Neural cell (in vitro differentiated cells): ENCODE data around the gene MRPS10. TPM values are rescaled to one million over a fixed set of nuclear protein-coding genes. Genes with fewer than 3 reads are reported as not detected.

Experiments
- H2AFZ ChIP-seq: fragments of 200-600, 300-800 bp; sonication (generic), shearing (Covaris generic); 2 replicates; pipeline ENCODE4 v1.6.0; 2014; ENCODE audit warnings: low read depth, mild to moderate bottlenecking, antibody characterized with exemption, low read length, moderate library complexity
- H3F3A ChIP-seq: fragments of 200-600 bp; shearing (Covaris generic); 2 replicates; pipeline ENCODE4 v1.6.1; 2016; ENCODE audit warnings: mild to moderate bottlenecking, moderate library complexity, mixed read lengths, antibody characterized with exemption, low read length; ENCODE audit not compliant: insufficient read depth, poor library complexity, severe bottlenecking
- H3K27ac ChIP-seq: fragments of 200-600, 300-800 bp; sonication (generic), shearing (Covaris generic); 2 replicates; pipeline ENCODE4 v1.5.1; 2014; ENCODE audit warnings: mild to moderate bottlenecking, low read length, moderate library complexity
- H3K27me3 ChIP-seq: fragments of 300-800, 200-600 bp; sonication (generic), shearing (Covaris generic); 2 replicates; pipeline ENCODE4 v1.6.0; 2014; ENCODE audit warnings: mild to moderate bottlenecking, low read depth, low read length, moderate library complexity; ENCODE audit not compliant: insufficient read depth
- H3K36me3 ChIP-seq: fragments of 300-800, 200-600 bp; sonication (generic), shearing (Covaris generic); 2 replicates; pipeline ENCODE4 v1.5.1; 2014; ENCODE audit warnings: mild to moderate bottlenecking, antibody characterized with exemption, low read length, moderate library complexity; ENCODE audit not compliant: insufficient read depth
- H3K4me2 ChIP-seq: fragments of 300-800, 200-600 bp; sonication (generic), shearing (Covaris generic); 2 replicates; pipeline ENCODE4 v1.6.0; 2014; ENCODE audit warnings: mild to moderate bottlenecking, low read length
- H3K4me3 ChIP-seq: fragments of 300-800, 200-600 bp; sonication (generic), shearing (Covaris generic); 2 replicates; pipeline ENCODE4 v1.5.1; 2014; ENCODE audit warnings: mild to moderate bottlenecking, low read length, moderate library complexity
- H3K79me2 ChIP-seq: fragments of 200-600 bp; shearing (Covaris generic); replicated peaks from 2 replicates; pipeline ENCODE4 v1.6.0; 2014; ENCODE audit warnings: mild to moderate bottlenecking, low read length, moderate library complexity; ENCODE audit not compliant: insufficient read depth
- H3K9ac ChIP-seq: fragments of 300-800, 200-600 bp; sonication (generic), shearing (Covaris generic); 2 replicates; pipeline ENCODE4 v1.6.1; 2016; ENCODE audit warnings: mild to moderate bottlenecking, low read length, mixed read lengths
- H3K9me2 ChIP-seq: fragments of 200-600 bp; shearing (Covaris generic); 2 replicates; pipeline ENCODE4 v1.6.1; 2016; ENCODE audit warnings: mild to moderate bottlenecking, low read length, mixed read lengths; ENCODE audit not compliant: insufficient read depth
- H3K9me3 ChIP-seq: fragments of 200-600, 300-800 bp; sonication (generic), shearing (Covaris generic); 2 replicates; pipeline ENCODE4 v1.6.1; 2016; ENCODE audit warnings: mild to moderate bottlenecking, mixed run types, low read length, moderate library complexity, mixed read lengths
- H4K20me1 ChIP-seq: fragments of 200-600 bp; shearing (Covaris generic); 2 replicates; pipeline ENCODE4 v1.6.1; 2016; ENCODE audit warnings: mild to moderate bottlenecking, mixed run types; ENCODE audit not compliant: insufficient read depth
- EP300 ChIP-seq: fragments of 450-650 bp; conservative IDR thresholded peaks from 2 replicates; pipeline ENCODE4 v1.6.1; 2014; ENCODE audit warnings: antibody characterized with exemption, mild to moderate bottlenecking, moderate library complexity; ENCODE audit not compliant: poor library complexity, severe bottlenecking
- EZH2 ChIP-seq: fragments of 200-600, 300-800 bp; shearing (Covaris generic), sonication (generic); IDR thresholded peaks from 2 replicates; pipeline ENCODE4 v1.6.1; 2014; ENCODE audit warnings: antibody characterized with exemption, low read length, borderline replicate concordance, mild to moderate bottlenecking; ENCODE audit not compliant: insufficient read depth, poor library complexity, severe bottlenecking
- MXI1 ChIP-seq: fragments of 450-650 bp; conservative IDR thresholded peaks from 2 replicates; pipeline ENCODE4 v1.6.1; 2014; ENCODE audit warnings: antibody characterized with exemption, mild to moderate bottlenecking; ENCODE audit not compliant: poor library complexity, severe bottlenecking
- POLR2AphosphoS5 ChIP-seq: IDR thresholded peaks from 2 replicates; pipeline ENCODE4 v1.6.1; 2012
- RAD21 ChIP-seq: fragments of 450-650 bp; conservative IDR thresholded peaks from 2 replicates; pipeline ENCODE4 v1.6.1; 2014; ENCODE audit warnings: antibody characterized with exemption, mild to moderate bottlenecking, moderate library complexity
- SMC3 ChIP-seq: fragments of 450-650 bp; conservative IDR thresholded peaks from 2 replicates; pipeline ENCODE4 v1.6.1; 2014; ENCODE audit warnings: antibody characterized with exemption, mild to moderate bottlenecking, moderate library complexity; ENCODE audit not compliant: poor library complexity
- TAF1 ChIP-seq: IDR thresholded peaks from 2 replicates; pipeline ENCODE4 v1.6.1; 2012; ENCODE audit warnings: low read depth
- polyA minus RNA-seq: library from RNA; depleted of rRNA, polyadenylated mRNA; stranded (reverse); fragments of >200 nt; gene quantifications from 2 replicates; pipeline ENCODE4 v1.2.3, GENCODE V29; 2014
- polyA plus RNA-seq: library from polyadenylated mRNA; depleted of rRNA; stranded (reverse); fragments of >200 nt; gene quantifications from 2 replicates; pipeline ENCODE4 v1.2.3, GENCODE V29; 2014
- TF ChIP-seq, protein P1 (sequence below): IDR thresholded peaks from 2 replicates; pipeline ENCODE4 v1.6.1; 2012; ENCODE audit warnings: borderline replicate concordance
- TF ChIP-seq, protein P2 (sequence below): fragments of 450-650 bp; IDR thresholded peaks from 2 replicates; pipeline ENCODE4 v1.5.1; 2014; ENCODE audit warnings: antibody characterized with exemption, mild to moderate bottlenecking, moderate library complexity; ENCODE audit not compliant: poor library complexity, severe bottlenecking

Gene MRPS10
- polyA plus RNA-seq (36.4 and 37.4 TPM in 2 replicates), polyA minus RNA-seq (36.8 and 41.6 TPM in 2 replicates)

DNA sequence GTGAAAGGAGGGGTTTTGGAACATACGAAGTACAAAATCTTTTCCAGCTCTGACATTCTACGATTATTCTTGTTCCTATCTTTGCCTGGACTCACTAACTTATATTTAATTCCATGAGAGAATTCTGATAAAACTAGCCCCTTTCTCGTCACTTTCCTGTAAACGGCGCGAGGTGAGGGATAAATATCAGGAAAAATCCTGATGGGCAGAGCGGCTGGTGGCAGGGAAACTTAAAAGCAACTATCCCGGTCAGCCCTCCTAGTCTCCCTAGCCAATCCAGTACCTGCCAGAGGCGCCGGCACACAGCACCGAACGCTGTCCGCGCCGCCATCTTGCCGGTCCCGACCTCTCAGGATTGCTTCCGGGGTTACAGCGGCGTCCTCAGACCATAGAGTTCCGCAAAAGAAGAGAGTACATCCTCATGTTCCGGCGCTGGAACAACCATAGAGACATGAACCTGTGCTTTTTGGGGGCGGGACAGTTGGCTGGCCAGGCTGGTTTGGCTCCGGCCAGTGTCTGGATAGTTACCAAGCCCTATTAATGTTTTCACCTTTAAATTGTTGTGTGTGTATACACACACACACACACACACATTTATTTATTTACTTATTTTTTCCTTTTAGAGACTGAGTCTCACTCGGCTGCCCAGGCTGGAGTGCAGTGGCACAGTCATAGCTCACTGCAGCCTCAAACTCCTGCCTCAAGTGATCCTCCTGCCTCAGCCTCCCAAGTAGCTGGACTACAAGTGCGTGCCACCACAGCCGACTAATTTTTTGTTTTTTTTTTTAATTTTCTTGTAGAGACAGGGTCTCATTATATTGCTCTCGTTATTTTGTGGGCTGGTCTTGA, at the start of gene MRPS10:
Gene MRPS10, minus strand, starts transcription at position 343 of the 849 bp plus-strand sequence. Its CDS starts 12 bp downstream, at position 331.
- TF ChIP-seq, protein P1, sequence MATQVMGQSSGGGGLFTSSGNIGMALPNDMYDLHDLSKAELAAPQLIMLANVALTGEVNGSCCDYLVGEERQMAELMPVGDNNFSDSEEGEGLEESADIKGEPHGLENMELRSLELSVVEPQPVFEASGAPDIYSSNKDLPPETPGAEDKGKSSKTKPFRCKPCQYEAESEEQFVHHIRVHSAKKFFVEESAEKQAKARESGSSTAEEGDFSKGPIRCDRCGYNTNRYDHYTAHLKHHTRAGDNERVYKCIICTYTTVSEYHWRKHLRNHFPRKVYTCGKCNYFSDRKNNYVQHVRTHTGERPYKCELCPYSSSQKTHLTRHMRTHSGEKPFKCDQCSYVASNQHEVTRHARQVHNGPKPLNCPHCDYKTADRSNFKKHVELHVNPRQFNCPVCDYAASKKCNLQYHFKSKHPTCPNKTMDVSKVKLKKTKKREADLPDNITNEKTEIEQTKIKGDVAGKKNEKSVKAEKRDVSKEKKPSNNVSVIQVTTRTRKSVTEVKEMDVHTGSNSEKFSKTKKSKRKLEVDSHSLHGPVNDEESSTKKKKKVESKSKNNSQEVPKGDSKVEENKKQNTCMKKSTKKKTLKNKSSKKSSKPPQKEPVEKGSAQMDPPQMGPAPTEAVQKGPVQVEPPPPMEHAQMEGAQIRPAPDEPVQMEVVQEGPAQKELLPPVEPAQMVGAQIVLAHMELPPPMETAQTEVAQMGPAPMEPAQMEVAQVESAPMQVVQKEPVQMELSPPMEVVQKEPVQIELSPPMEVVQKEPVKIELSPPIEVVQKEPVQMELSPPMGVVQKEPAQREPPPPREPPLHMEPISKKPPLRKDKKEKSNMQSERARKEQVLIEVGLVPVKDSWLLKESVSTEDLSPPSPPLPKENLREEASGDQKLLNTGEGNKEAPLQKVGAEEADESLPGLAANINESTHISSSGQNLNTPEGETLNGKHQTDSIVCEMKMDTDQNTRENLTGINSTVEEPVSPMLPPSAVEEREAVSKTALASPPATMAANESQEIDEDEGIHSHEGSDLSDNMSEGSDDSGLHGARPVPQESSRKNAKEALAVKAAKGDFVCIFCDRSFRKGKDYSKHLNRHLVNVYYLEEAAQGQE, result peak; percentile 72
- TF ChIP-seq TAF1 (peak; percentile 93), EZH2 (no peak), EP300 (peak; percentile 22), POLR2AphosphoS5 (peak; percentile 94), MXI1 (peak; percentile 88), SMC3 (peak; percentile 60), RAD21 (peak; percentile 33)
- TF ChIP-seq, protein P2, sequence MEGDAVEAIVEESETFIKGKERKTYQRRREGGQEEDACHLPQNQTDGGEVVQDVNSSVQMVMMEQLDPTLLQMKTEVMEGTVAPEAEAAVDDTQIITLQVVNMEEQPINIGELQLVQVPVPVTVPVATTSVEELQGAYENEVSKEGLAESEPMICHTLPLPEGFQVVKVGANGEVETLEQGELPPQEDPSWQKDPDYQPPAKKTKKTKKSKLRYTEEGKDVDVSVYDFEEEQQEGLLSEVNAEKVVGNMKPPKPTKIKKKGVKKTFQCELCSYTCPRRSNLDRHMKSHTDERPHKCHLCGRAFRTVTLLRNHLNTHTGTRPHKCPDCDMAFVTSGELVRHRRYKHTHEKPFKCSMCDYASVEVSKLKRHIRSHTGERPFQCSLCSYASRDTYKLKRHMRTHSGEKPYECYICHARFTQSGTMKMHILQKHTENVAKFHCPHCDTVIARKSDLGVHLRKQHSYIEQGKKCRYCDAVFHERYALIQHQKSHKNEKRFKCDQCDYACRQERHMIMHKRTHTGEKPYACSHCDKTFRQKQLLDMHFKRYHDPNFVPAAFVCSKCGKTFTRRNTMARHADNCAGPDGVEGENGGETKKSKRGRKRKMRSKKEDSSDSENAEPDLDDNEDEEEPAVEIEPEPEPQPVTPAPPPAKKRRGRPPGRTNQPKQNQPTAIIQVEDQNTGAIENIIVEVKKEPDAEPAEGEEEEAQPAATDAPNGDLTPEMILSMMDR, result peak; percentile 21
- peak within 1 kb of the TSS; percentile 90 for H2AFZ ChIP-seq

DNA sequence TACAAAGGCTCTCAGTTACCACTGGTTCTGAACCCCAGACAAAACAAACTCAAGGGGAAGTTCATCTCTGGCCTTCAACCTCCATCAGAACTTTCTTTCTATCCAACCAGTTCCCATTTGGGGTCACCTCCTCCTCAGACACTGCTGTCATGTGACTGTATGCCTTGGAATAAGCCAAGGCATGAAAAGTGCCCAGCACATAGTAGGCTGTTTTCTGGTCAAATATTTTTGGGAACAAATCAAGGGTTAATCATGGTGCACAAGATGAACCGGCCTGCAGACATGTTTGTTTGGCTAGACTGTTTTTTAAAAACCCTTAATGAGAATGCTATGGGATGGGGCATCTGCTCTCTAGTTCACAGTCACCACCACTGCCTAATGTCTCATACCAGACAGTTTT, 48.9 kb upstream of the MRPS10 start:
- no peak overlapping the region for H3K4me2 ChIP-seq
- no peaks in the 10 kb centered on the region for H3K79me2 ChIP-seq
- H3K9ac ChIP-seq, result no peak overlapping the region
- no peak for TF ChIP-seq EZH2
- TF ChIP-seq SMC3, result no peak
- TF ChIP-seq, protein P2, result no peak
- TF ChIP-seq POLR2AphosphoS5, result no peak
- no peak for TF ChIP-seq EP300
- TF ChIP-seq MXI1, result no peak
- no peak for TF ChIP-seq RAD21
- TF ChIP-seq, protein P1, result no peak
- TF ChIP-seq TAF1, result no peak
- H4K20me1 ChIP-seq, result no peaks in the 10 kb centered on the region
- H2AFZ ChIP-seq, result no peak overlapping the region
- no peaks in the 10 kb centered on the region for H3K9me3 ChIP-seq
- H3F3A ChIP-seq, result no peaks in the 10 kb centered on the region
- H3K4me3 ChIP-seq, result no peak overlapping the region
- no peaks in the 10 kb centered on the region for H3K36me3 ChIP-seq
- no peak overlapping the region for H3K27ac ChIP-seq
- no peaks in the 10 kb centered on the region for H3K27me3 ChIP-seq
- H3K9me2 ChIP-seq, result no peaks in the 10 kb centered on the region

More for the DNA sequence above, at the start of gene MRPS10:
- no peaks in the 10 kb centered on the region for H3K27me3 ChIP-seq
- H3F3A ChIP-seq, result peaks cover 4% of the 10 kb centered on the region
- peak within 1 kb of the TSS; percentile 73 for H3K9ac ChIP-seq
- H3K4me3 ChIP-seq, result peak within 1 kb of the TSS; percentile 89
- peak within 1 kb of the TSS; percentile 68 for H3K4me2 ChIP-seq
- peak within 1 kb of the TSS; percentile 61 for H3K27ac ChIP-seq
- H3K9me2 ChIP-seq, result no peaks in the 10 kb centered on the region
- peaks cover 10% of the 10 kb centered on the region for H3K79me2 ChIP-seq
- no peaks in the 10 kb centered on the region for H4K20me1 ChIP-seq
- H3K36me3 ChIP-seq, result no peaks in the 10 kb centered on the region
- H3K9me3 ChIP-seq, result no peaks in the 10 kb centered on the region
